ENCODE results near the gene FAM193B.

The FAM193B gene

DNA sequence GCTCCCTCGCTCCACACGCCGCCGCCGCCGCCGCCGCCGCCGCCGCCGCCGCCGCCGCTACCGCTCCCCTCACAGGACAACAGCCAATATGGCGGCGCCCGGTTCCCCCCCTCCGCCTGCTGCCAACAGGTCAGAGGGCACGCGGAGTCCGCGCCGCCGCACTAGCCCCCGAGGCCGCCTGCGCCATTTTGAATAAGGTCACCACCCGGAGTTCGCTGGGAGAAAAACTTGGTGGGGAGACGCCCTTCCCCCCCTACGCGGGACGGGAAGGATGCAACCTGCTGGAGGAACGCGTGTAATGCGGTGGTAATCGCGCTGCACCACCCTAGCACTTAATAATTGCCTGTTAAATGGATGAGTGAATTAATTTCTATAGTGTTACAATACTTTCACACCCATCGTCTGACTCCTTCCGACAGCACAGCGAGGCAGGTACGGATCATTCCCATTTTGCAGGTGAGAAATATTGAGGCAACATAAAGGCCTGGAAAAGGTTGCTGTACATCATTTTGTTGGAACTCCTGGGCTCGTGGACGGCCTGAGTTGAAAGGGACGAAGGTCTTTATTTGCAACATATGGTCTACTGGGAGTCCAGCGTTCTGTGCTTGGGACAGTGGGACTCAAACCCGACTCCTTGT is at the start of gene FAM193B:
FAM193B (minus strand) TSS at position 90 of the 638 bp plus-strand sequence. CDS start 105 bp downstream, outside the sequence.
- peak; percentile 96 to 97 for DNase-seq

GRCh38 chr5:177604116-177604521 is 49.8 kb upstream of the FAM193B start:
- no peak for DNase-seq

DNA sequence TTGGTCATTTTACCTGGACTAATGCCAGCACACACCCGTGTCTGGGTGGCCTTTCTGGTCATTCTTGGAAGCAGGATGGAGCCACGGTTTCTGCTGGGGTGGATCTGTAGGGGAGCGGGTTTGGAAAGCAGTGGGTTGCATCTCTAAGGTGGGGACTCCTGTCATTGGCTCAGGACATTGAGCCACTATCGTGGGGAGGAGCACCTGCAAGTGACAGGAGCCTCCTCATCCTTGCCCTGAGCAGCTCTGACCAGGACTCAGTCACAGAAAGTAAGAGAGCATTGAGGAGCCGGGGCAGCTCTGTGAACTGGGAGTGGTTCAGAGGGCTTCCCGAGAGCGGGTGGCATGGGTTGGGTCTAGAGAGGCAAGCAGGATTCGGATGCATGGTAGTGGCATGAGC is 49.3 kb upstream of the FAM193B start:
- DNase-seq: no peak

DNA sequence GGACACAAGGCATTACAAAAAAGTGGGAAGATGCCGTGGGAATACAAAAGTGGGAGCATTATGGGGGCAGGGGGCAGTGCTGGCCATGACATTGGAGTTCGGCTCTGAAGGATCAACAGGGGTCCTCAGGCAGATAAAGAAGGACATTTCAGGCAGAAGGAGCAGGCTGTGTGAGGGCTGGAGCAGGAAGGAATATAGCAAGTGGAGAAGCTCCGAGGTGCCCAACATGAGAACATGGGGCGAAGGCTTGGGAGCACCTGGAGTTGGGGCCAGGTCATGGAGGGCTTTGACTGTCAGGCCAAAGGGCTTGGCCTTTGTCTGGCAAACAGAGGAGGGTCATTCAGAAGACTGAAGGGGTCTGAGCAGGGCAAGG is 48.1 kb upstream of the FAM193B start:
- DNase-seq: no peak

GRCh38 chr5:177601577-177602457 is 47.5 kb upstream of the FAM193B start:
- DNase-seq: no peak

- DNase-seq: no peak
Measured at GRCh38 chr5:177601126-177601525, 46.8 kb upstream of the FAM193B start.

DNA sequence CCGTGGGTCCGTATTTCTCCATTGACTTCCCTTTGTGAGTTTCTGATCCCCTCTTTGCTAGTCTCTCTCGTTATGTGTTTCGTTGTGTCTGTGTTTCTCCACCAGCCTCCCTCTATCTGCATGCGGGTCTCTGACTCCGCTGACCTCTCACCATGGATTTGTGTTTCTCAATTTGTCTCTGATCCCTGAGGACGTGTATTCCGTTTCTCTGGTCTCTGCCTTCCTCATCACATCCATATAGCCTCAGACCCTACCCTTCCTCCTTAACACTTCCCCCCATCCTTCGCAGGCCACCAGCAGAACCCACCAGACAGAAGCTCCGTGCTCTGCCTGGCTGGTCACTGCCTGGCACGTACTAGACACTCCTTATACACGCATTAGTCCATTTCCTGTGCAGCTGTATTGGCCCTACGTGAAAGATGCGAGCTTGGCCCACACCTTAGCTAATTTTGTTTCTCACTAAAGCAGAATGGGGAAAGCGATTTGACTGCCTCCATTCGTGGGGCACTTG is 46.2 kb upstream of the FAM193B start:
- no peak for DNase-seq

DNA sequence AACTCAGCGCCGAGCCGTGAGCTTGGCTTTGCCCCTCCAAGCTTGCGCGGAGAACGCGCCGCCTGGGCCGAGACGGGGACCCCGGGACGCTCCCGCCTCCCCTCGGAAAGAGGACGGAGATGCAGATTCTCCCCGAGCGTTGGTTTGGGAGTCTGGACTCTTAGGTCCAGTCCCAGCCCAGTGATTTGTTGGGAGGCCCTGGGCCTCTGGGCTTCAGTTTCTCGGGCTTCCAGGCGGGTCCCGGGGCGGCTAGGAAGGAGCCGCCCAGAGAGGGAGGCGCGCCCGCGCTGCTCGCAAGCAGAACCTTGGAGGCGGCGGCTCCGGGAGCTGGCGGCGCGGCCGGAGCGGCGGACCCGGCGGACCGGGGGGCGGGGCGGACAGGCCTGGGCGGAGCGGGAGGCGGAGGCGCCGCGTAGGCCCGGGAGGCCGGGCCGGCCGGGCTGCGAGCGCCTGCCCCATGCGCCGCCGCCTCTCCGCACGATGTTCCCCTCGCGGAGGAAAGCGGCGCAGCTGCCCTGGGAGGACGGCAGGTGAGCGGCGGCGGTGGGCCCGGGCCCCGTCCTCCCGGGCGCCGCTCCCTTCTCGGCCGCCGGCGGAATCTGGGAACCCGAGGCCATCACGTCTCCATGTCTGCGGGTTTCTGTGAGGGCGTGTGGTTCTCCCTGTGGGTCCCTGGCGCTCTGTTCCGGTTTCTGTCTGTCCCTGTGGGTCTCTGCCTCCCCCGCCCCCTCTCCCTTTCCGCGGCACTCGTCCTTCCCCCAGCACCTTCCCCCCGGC is 45.6 kb upstream of the FAM193B start, which contains the start of gene B4GALT7:
B4GALT7 (plus strand) TSS at position 402 of the 777 bp plus-strand sequence; CDS start at position 481, 79 bp downstream.
- peak; percentile 90 to 92 for DNase-seq

DNA sequence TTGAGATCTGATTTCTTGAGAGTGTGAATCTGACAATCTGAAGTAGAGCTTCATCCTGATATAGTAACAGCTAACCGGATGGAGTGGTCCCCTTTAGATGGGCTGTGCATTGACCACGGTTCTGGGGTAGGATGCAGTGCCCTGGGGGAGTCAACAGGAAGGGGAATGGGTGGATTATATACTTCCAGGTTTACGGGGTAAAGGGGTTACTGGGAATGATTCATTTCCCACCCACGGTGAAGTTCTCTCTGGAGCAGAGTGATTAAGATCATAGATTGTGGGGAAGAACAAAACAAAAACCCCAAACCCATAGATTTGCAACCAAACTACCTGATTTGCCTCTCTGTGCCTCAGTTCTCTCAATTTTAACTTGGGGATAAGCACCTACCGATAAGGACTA is 44.1 kb upstream of the FAM193B start:
- DNase-seq: no peak

GRCh38 chr5:177596775-177597238 is 42.4 kb upstream of the FAM193B start:
- no peak for DNase-seq

DNA sequence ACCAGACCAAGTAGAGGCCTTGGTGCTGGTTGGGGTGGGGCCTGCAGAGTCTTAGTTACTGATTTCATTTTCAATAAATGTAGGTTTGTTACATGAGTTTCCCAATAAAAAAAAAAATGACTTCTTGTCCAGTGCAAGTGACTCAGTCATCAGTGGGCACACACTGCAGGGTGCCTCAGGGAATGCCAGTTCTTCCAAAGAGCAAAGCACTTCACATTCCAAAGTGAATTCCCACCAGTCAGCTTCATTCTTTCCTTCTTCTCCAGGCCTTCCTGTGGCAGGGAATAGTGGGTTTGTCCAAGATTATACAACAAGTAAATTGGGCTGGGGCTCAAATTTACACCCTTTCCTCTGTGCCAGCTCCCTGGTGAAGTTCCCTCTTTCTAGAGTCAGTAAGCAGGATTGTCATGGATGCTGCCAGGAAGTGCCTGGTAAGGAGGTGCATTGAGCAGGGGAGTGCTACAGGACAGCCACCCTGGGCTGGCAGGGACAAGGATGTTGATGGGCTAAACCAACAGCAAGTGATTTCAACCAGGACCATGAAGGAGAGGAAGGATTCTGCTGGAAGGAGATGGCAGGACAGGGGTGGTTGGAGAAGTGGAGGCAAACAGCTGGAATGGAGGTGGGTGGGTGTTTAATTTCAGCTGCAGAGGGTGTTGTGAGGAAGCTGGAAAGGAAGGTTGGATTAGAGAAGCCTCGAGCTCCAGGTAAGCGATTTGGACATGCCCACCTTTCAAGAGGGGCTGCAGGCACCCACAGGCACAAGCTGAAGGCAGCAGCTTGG is 41.8 kb upstream of the FAM193B start:
- DNase-seq: no peak

- DNase-seq: no peak
Measured at GRCh38 chr5:177595026-177595585, 40.7 kb upstream of the FAM193B start.

DNA sequence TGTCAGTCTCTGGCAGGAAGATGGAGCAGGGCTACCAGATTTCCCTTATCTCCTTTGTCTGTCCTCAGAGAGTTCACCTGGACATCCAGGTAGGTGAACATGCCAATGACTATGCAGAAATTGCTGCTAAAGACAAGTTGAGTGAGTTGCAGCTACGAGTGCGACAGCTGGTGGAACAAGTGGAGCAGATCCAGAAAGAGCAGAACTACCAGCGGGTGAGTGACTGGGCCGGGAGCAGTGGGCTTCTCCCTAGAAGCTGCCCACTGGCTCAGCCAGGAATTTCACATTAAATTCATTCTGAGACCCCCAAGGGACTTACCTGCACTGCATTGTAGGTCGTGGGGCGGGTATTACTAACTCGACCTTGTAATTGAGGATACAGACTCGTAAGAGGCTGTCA is 39.7 kb upstream of the FAM193B start:
- no peak for DNase-seq

GRCh38 chr5:177593511-177593910 is 39.1 kb upstream of the FAM193B start:
- no peak for DNase-seq

- DNase-seq: no peak
Measured at GRCh38 chr5:177592905-177593304, 38.5 kb upstream of the FAM193B start.

- peak; percentile 87 to 90 for DNase-seq
Measured at GRCh38 chr5:177592010-177592834, 37.9 kb upstream of the FAM193B start, which contains the start of gene TMED9. Gene TMED9, plus strand, starts transcription at chr5:177592203. Its CDS starts 12 bp downstream, at chr5:177592215.

GRCh38 chr5:177591690-177592009 is 37.3 kb upstream of the FAM193B start:
- no peak for DNase-seq

GRCh38 chr5:177590406-177590805 is 36.0 kb upstream of the FAM193B start:
- no peak for DNase-seq

- no peak for DNase-seq
Measured at GRCh38 chr5:177588413-177588909, 34.1 kb upstream of the FAM193B start.

- DNase-seq: no peak
Measured at GRCh38 chr5:177578316-177578715, 24.0 kb upstream of the FAM193B start.

DNA sequence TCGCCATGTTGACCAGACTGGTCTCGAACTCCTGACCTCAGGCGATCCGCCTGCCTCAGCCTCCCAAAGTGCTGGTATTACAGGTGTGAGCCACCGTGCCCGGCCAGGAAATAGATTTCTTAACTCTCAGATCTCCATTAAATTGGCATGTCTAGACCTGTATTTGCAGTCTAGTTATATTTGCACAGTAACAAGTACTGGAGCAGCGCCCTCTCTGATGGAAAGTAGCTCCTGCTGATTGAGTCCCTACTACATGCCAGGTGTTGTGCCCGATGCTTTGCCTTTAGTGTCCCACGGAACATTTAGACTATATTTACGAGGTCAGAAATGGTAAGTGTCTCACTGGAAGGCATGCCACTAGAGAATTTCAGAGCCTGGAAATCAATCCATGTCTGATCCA is 21.8 kb upstream of the FAM193B start:
- DNase-seq: no peak

Measured in stimulated activated CD4-positive, alpha-beta T cell treated with anti-CD3 and anti-CD28 coated beads, Interleukin-2, amount 100 ng/mL, for 24 hours (primary cell).